ENCODE results near the gene PROCR. TPM values are rescaled to one million over a fixed set of nuclear protein-coding genes. Genes with fewer than 3 reads are reported as not detected.
"Not testable (repeated sequence)": the region's sequence is repeated elsewhere in the genome, so short reads cannot be mapped to it uniquely, and the experiment has no call there.

The PROCR gene
- polyA plus RNA-seq, 3 donors from 2014 or later = 11.0 to 17.9 (median 16.5) TPM

DNA sequence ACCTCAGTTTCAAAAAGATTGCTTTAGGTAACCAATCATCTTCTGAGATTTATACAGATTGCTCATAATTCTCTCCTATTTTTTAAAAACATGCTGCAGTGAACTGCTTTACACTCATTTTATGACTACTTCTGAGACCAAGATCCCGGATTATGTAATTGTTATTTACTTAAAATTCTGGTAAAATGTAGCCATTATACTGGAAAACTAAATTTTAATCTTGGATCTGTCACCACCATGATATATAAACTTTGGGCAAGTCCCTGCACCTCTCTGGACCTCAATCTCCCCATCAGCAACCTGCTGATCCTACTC is 477 bp upstream of the PROCR start:
- H3K4me3 Mint-ChIP-seq = peak overlapping the region; percentile 86 to 91 (median 88)
- H3K4me1 Mint-ChIP-seq = peaks cover 24 to 36% of the 10 kb centered on the region in 2 donors
- peaks cover 0 to 6% (median 0%) of the 10 kb centered on the region in 3 donors for H3K27me3 Mint-ChIP-seq (ENCODE audit: low read depth in 3 of 3)
- DNase-seq = no peak
- peaks cover 0 to 11% (median 6%) of the 10 kb centered on the region in 3 donors for H3K36me3 Mint-ChIP-seq
- no peaks in the 10 kb centered on the region for H3K9me3 Mint-ChIP-seq
- H3K27ac Mint-ChIP-seq = peak overlapping the region; percentile 77 to 93 (median 89)

DNA sequence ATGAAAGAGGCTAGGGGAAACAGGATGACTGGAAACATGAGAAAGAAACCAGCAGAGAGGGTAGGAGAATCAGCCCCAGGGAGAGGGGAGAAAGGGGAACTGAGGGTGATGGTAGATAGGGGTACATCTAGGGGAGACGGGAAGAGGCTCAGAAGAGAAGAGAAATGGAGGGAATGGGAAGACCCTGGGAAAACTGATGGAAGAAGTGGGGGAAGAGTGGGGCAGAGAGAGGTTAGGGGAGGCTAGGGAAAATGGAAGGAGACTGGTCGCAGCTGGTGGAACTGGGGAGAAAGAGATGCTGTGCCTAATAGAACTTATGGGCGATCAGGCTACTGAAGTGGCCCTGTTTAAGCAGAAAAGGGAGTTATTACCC is 548 bp downstream of the PROCR start:
- H3K27ac Mint-ChIP-seq = peak overlapping the region; percentile 77 to 93 (median 89)
- H3K9me3 Mint-ChIP-seq = no peaks in the 10 kb centered on the region

DNA sequence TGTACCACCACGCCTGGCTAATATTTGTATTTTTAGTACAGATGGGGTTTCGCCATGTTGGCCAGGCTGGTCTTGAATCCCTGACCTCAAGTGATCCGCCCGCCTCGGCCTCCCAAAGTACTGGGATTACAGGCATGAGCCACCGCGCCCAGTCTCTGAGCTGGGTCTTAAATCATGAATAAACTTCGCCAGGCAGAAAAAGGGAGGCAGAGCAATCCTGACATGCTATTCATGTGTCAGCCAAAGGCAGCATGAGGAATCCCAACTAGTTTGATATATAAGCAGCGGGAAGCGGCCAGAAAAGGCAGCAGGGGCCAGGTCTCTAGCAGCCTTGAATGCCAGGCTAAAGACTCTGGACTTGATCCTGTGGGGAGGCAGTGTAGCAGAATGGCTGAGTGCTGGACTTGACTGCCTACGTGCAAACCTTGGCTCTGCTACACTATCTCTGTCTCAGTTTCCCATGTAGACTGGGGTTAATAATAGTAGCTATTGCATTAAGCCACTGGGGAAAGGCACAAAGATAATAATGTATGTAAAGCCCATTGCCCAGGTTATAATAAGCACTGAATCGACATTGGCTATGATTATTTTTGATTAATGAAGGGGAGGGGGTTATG is 1.8 kb downstream of the PROCR start:
- H3K36me3 Mint-ChIP-seq = peaks cover 5 to 24% (median 19%) of the 10 kb centered on the region in 3 donors
- no peaks in the 10 kb centered on the region for H3K9me3 Mint-ChIP-seq
- H3K4me1 Mint-ChIP-seq = peaks cover 24 to 36% of the 10 kb centered on the region in 2 donors
- DNase-seq = no peak
- peaks cover 0 to 6% (median 2%) of the 10 kb centered on the region in 3 donors for H3K27me3 Mint-ChIP-seq (ENCODE audit: low read depth in 3 of 3)
- H3K27ac Mint-ChIP-seq = peak overlapping the region in 2 of 6 donors; percentile 26 to 46
- peak overlapping the region in 1 of 5 donors; percentile 6 for H3K4me3 Mint-ChIP-seq

More for the DNA sequence above, 548 bp downstream of the PROCR start:
- DNase-seq = no peak
- Mint-ChIP-seq H3K36me3 (peaks cover 0 to 19% (median 14%) of the 10 kb centered on the region in 3 donors), H3K4me3 (peak overlapping the region; percentile 86 to 91 (median 88)), H3K4me1 (peaks cover 24 to 36% of the 10 kb centered on the region in 2 donors), H3K27me3 (ENCODE audit: low read depth in 3 of 3) (peaks cover 0 to 6% (median 2%) of the 10 kb centered on the region in 3 donors)

DNA sequence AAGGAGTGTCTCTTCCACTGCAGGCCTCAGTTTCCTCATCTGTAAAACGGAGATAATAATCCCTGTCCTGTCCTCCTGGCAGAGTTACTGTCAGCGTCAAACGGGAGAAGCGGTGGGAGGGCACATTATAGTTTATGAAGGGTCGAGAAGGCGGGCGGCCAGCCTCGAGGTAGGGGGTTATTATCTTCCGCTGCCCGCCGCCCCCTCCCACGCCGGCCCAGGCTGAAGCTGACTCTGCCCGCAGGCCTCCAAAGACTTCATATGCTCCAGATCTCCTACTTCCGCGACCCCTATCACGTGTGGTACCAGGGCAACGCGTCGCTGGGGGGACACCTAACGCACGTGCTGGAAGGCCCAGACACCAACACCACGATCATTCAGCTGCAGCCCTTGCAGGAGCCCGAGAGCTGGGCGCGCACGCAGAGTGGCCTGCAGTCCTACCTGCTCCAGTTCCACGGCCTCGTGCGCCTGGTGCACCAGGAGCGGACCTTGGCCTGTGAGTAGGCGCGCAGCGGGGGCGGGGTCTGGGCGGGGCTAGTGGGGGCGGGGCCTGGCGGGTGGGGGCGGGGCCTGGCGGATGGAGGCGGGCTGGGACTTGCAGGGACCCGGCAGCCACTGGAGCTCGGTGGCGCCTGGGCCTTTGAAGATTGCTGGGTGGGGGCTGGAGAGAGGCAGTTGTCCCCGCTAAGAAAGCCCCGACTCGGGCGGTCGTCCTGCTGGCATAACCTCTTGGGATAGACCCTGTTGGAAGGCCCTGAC is 2.8 kb downstream of the PROCR start:
- Mint-ChIP-seq H3K27me3 (ENCODE audit: low read depth in 3 of 3) (peaks cover 0 to 6% (median 2%) of the 10 kb centered on the region in 3 donors), H3K27ac (no peak overlapping the region), H3K36me3 (peaks cover 7 to 24% (median 23%) of the 10 kb centered on the region in 3 donors), H3K4me1 (peaks cover 24 to 36% of the 10 kb centered on the region in 2 donors), H3K9me3 (no peaks in the 10 kb centered on the region), H3K4me3 (no peak overlapping the region)
- DNase-seq = no peak

DNA sequence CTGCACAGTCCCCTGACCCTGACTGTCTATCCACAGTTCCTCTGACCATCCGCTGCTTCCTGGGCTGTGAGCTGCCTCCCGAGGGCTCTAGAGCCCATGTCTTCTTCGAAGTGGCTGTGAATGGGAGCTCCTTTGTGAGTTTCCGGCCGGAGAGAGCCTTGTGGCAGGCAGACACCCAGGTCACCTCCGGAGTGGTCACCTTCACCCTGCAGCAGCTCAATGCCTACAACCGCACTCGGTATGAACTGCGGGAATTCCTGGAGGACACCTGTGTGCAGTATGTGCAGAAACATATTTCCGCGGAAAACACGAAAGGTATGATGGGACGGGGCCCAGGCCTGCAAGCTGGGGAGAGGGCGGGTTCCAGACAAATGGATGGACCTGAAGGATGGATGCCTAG is 4.3 kb downstream of the PROCR start:
- no peak overlapping the region for H3K4me3 Mint-ChIP-seq
- H3K9me3 Mint-ChIP-seq = no peaks in the 10 kb centered on the region
- DNase-seq = no peak
- H3K27ac Mint-ChIP-seq = no peak overlapping the region
- H3K4me1 Mint-ChIP-seq = peaks cover 24 to 32% of the 10 kb centered on the region in 2 donors
- peaks cover 10 to 30% (median 23%) of the 10 kb centered on the region in 3 donors for H3K36me3 Mint-ChIP-seq
- H3K27me3 Mint-ChIP-seq (ENCODE audit: low read depth in 3 of 3) = peaks cover 0 to 6% (median 2%) of the 10 kb centered on the region in 3 donors

DNA sequence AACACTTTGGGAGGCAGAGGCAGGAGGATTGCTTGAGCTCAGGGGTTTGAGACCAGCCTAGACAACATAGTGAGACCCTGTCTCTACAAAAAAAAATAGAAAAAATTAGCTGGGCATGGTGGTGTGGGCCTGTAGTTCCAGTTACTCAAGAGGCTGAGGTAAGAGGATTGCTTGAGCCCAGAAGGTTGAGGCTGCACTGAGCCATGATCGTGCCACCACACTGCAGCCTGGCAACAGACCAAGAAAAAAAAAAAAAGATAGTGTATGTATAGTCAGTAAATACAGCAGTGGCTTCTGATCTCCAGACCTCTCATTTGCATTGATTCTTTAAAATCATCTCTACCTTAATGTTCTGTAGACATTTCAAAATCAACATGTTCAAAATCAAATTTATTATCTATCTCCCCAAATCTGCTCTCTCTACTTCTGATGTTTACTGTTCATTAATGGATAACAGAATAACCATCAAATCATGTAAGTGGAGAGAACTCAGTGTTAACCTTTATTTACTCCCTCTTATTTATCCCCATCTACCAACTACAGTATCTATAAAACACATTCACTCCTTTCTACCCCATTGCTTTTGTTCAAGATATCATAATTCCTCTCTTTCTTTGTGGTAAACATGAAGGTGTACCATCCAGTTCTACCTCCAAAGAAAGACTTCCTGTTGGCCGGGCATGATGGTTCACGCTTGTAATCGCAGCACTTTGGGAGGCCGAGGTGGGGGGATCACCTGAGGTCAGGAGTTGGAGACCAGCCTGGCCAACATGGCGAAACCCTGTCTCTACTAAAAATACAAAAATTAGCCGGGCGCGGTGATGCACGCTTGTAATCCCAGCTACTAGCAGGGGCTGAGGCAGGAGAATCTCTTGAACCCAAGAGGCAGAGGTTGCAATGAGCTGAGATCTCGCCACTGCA is 7.7 kb downstream of the PROCR start:
- Mint-ChIP-seq H3K4me3 (no peak overlapping the region), H3K4me1 (no peaks in the 10 kb centered on the region), H3K36me3 (peaks cover 22 to 39% (median 38%) of the 10 kb centered on the region in 3 donors), H3K27me3 (ENCODE audit: low read depth in 3 of 3) (peaks cover 0 to 5% (median 1%) of the 10 kb centered on the region in 3 donors), H3K9me3 (no peaks in the 10 kb centered on the region), H3K27ac (no peak overlapping the region)
- no peak for DNase-seq

DNA sequence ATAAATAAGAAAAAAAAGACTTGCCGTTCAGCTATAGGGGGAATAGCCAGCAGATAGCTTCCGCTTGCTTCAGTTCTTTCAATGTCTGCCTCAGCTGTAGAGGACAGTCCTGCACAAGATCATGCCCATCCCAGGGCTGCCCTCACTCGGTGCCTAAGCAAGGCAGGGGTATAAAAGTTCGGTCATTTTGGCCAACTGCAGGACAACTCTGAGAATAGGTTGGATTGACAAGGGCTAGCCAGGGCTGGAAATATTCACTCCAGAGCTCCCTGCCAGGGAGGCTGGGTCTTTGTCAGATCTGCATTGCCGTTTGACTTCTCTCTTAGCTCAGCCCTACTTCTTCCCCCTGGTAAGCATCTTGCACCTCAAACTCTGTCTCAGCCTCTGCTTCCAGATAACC is 8.4 kb downstream of the PROCR start:
- peak overlapping the region in 1 of 6 donors; percentile 34 for H3K27ac Mint-ChIP-seq
- H3K36me3 Mint-ChIP-seq = peaks cover 22 to 40% (median 39%) of the 10 kb centered on the region in 3 donors
- H3K9me3 Mint-ChIP-seq = no peaks in the 10 kb centered on the region
- H3K4me1 Mint-ChIP-seq = no peaks in the 10 kb centered on the region
- no peak for DNase-seq
- peaks cover 0 to 5% (median 1%) of the 10 kb centered on the region in 3 donors for H3K27me3 Mint-ChIP-seq (ENCODE audit: low read depth in 3 of 3)
- no peak overlapping the region for H3K4me3 Mint-ChIP-seq

DNA sequence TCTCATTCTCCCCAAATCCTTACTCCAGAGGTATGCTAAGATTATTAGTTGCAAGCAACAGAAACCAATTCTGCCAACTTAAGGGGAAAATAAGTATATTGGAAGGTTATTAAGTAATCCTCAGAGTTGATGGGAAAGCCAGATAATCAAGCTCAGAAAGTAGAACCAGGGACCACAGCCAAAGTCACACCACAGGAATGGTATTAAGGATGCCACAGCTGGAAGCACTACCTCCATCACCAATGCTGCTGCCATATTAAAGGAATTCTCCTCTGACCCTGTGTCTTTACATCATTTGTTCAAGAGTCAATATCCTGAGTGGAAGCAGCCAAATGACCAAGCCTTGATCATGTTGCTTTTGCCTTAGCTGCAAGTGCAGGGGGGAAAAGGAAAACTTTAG is 9.9 kb downstream of the PROCR start:
- Mint-ChIP-seq H3K4me1 (no peaks in the 10 kb centered on the region), H3K27ac (no peak overlapping the region), H3K36me3 (peaks cover 22 to 40% (median 34%) of the 10 kb centered on the region in 3 donors), H3K4me3 (no peak overlapping the region), H3K9me3 (no peaks in the 10 kb centered on the region), H3K27me3 (ENCODE audit: low read depth in 3 of 3) (peaks cover 0 to 2% (median 0%) of the 10 kb centered on the region in 3 donors)
- DNase-seq = no peak

DNA sequence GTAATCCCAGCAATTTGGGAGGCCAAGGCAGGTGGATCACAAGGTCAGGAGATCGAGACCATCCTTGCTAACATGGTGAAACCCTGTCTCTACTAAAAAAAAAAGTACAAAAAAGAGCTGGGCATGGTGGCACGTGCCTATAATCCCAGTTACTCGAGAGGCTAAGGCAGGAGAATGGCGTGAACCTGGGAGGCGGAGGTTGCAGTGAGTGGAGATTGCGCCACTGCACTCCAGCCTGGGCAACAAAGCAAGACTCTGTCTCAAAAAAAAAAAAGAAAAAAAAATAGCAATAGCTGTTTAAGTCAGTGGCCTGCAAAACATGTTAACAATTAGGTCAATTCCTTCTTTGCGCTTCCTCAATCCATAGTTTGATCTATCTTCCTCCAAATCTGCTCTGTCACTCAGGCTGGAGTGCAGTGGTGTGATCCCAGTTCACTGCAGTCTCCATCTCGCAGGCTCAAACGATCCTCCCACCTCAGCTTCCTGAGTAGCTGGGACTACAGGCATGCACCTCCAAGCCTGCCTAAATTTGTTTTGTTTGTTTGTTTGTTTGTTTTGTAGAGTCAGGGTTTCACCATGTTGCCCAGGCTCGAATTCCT is 14.9 kb downstream of the PROCR start:
- H3K4me3 Mint-ChIP-seq; H3K4me1 Mint-ChIP-seq; DNase-seq; H3K27me3 Mint-ChIP-seq (ENCODE audit: low read depth in 3 of 3); H3K27ac Mint-ChIP-seq; H3K9me3 Mint-ChIP-seq: not testable (repeated sequence)
- peaks cover 24 to 43% (median 29%) of the 10 kb centered on the region in 3 donors for H3K36me3 Mint-ChIP-seq

DNA sequence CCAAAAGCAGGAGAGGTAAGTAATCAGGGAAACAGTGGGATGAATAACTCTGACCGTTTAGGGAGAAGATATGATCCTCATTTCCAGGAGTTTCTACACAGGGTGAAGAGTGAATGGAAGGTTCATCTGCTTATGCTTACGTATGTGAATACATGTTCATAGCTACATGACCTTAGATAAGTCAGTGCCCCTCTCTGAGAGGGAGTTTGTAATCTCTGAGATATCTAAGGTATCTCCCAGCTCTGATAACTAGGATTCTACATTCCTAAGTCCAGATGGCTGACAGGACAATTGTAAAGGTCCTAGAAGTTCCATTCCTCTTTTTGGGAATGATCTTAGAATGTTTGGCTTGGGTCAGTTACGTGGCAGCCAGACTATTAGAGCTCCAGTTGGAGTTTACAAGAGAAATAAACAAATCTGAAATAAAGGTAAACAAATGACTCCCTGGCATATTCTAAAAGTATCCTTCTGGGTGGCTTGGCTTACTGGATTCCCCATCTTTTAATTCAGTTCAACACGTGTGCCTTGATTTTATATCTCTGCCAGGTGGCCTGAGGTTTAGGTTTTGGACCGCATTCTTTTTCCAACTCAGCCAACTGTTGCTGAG is 15.8 kb downstream of the PROCR start:
- DNase-seq = no peak
- Mint-ChIP-seq H3K27ac (peak overlapping the region in 1 of 6 donors; percentile 1), H3K9me3 (no peaks in the 10 kb centered on the region), H3K36me3 (peaks cover 21 to 35% (median 27%) of the 10 kb centered on the region in 3 donors), H3K4me3 (no peak overlapping the region), H3K4me1 (no peaks in the 10 kb centered on the region), H3K27me3 (ENCODE audit: low read depth in 3 of 3) (peaks cover 0 to 2% (median 0%) of the 10 kb centered on the region in 3 donors)

DNA sequence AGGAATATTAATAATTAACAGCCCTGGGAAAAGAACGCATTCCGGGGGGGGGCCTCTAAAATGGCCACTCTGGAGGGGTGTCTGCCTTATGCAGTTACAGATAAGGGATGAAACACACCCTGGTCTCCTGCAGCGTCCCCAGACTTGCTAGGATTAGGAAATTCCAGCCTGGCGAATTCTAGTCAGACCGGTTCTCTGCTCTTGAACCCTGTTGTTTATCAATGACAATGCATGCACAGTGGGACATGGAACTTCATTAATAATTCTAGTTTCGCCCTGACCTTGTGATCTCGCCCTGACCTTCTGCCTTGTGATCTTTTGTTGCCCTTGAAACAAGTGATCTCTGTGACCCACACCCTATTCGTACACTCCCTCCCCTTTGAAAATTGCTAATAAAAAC is 17.4 kb downstream of the PROCR start:
- not testable (repeated sequence) for H3K4me1 Mint-ChIP-seq; H3K4me3 Mint-ChIP-seq; DNase-seq; H3K27ac Mint-ChIP-seq; H3K9me3 Mint-ChIP-seq; H3K27me3 Mint-ChIP-seq (ENCODE audit: low read depth in 3 of 3)
- peaks cover 13 to 33% (median 19%) of the 10 kb centered on the region in 3 donors for H3K36me3 Mint-ChIP-seq

DNA sequence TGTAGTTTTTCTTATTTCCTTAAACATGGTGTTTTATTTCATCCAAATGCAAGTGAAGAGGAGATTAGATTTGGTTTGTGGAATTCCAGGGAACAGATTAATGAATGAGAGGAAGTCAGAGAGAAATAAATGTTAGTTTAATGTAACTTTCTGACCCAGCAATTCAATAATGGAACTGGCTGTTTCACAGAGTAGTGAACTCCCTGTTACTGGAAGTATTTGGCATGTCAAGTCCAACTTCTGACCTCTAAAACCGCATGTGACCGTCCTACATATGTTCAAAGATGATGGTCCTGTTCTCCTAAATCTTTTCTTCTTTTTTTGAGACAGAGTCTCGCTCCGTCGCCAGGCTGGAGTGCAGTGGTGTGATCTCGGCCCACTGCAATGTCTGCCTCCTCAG is 18.7 kb downstream of the PROCR start:
- Mint-ChIP-seq H3K4me1 (no peaks in the 10 kb centered on the region), H3K9me3 (peaks cover 0 to 2% (median 0%) of the 10 kb centered on the region in 6 donors), H3K36me3 (peaks cover 17 to 36% (median 20%) of the 10 kb centered on the region in 3 donors), H3K4me3 (no peak overlapping the region), H3K27me3 (ENCODE audit: low read depth in 3 of 3) (peaks cover 0 to 2% (median 0%) of the 10 kb centered on the region in 3 donors), H3K27ac (no peak overlapping the region)
- DNase-seq = no peak
